ENCODE results near the gene PHF2.

Gene PHF2

GRCh38 chr9:93690618-93691017 lies 114.2 kb downstream of the PHF2 start:
- H3K9me3 ChIP-seq (ENCODE audit: insufficient read depth, low read length), result no peaks in the 10 kb centered on the region
- H3K4me2 ChIP-seq (ENCODE audit: low read depth, low read length, poor library complexity, severe bottlenecking), result no peak overlapping the region
- no peak overlapping the region for H3K27ac ChIP-seq (ENCODE audit: low read depth, low read length)
- H4K20me1 ChIP-seq (ENCODE audit: low read depth, low read length), result no peaks in the 10 kb centered on the region
- no peak overlapping the region for H2AFZ ChIP-seq (ENCODE audit: low read depth, low read length, severe bottlenecking)
- TF ChIP-seq CTCF (IDR thresholded peaks at IDR 0.05; ENCODE audit: insufficient read depth, low read length, poor library complexity, severe bottlenecking) (no peak), EZH2phosphoT487 (conservative IDR thresholded peaks at IDR 0.05; ENCODE audit: low read length) (no peak)
- H3K9ac ChIP-seq (ENCODE audit: low read length), result no peak overlapping the region
- no peaks in the 10 kb centered on the region for H3K27me3 ChIP-seq (ENCODE audit: low read length)
- H3K4me3 ChIP-seq (ENCODE audit: insufficient read depth, low read length, poor library complexity, severe bottlenecking), result no peak overlapping the region
- no peaks in the 10 kb centered on the region for H3K9me2 ChIP-seq (replicated peaks; ENCODE audit: insufficient read depth, low read length)
- no peaks in the 10 kb centered on the region for H3F3A ChIP-seq (ENCODE audit: insufficient read depth)
- no peaks in the 10 kb centered on the region for H3K36me3 ChIP-seq (ENCODE audit: low read length)
- no peaks in the 10 kb centered on the region for H3K79me2 ChIP-seq (ENCODE audit: insufficient read depth, low read length)

GRCh38 chr9:93693129-93693528 lies 116.7 kb downstream of the PHF2 start:
- H3K27ac ChIP-seq (ENCODE audit: low read depth, low read length), result no peak overlapping the region
- H3F3A ChIP-seq (ENCODE audit: insufficient read depth), result no peaks in the 10 kb centered on the region
- TF ChIP-seq CTCF (IDR thresholded peaks at IDR 0.05; ENCODE audit: insufficient read depth, low read length, poor library complexity, severe bottlenecking) (no peak), EZH2phosphoT487 (conservative IDR thresholded peaks at IDR 0.05; ENCODE audit: low read length) (no peak)
- H3K79me2 ChIP-seq (ENCODE audit: insufficient read depth, low read length), result no peaks in the 10 kb centered on the region
- H3K27me3 ChIP-seq (ENCODE audit: low read length), result no peaks in the 10 kb centered on the region
- no peak overlapping the region for H3K4me3 ChIP-seq (ENCODE audit: insufficient read depth, low read length, poor library complexity, severe bottlenecking)
- no peaks in the 10 kb centered on the region for H3K9me3 ChIP-seq (ENCODE audit: insufficient read depth, low read length)
- H2AFZ ChIP-seq (ENCODE audit: low read depth, low read length, severe bottlenecking), result no peak overlapping the region
- H3K4me2 ChIP-seq (ENCODE audit: low read depth, low read length, poor library complexity, severe bottlenecking), result no peak overlapping the region
- H4K20me1 ChIP-seq (ENCODE audit: low read depth, low read length), result no peaks in the 10 kb centered on the region
- H3K9me2 ChIP-seq (replicated peaks; ENCODE audit: insufficient read depth, low read length), result no peaks in the 10 kb centered on the region
- no peak overlapping the region for H3K9ac ChIP-seq (ENCODE audit: low read length)
- no peaks in the 10 kb centered on the region for H3K36me3 ChIP-seq (ENCODE audit: low read length)

- no peaks in the 10 kb centered on the region for H3K36me3 ChIP-seq (ENCODE audit: low read length)
- H3K9ac ChIP-seq (ENCODE audit: low read length), result no peak overlapping the region
- H3F3A ChIP-seq (ENCODE audit: insufficient read depth), result no peaks in the 10 kb centered on the region
- TF ChIP-seq CTCF (IDR thresholded peaks at IDR 0.05; ENCODE audit: insufficient read depth, low read length, poor library complexity, severe bottlenecking), result no peak
- no peak for TF ChIP-seq EZH2phosphoT487 (conservative IDR thresholded peaks at IDR 0.05; ENCODE audit: low read length)
- H3K9me2 ChIP-seq (replicated peaks; ENCODE audit: insufficient read depth, low read length), result no peaks in the 10 kb centered on the region
- H3K9me3 ChIP-seq (ENCODE audit: insufficient read depth, low read length), result no peaks in the 10 kb centered on the region
- H2AFZ ChIP-seq (ENCODE audit: low read depth, low read length, severe bottlenecking), result no peak overlapping the region
- no peak overlapping the region for H3K4me2 ChIP-seq (ENCODE audit: low read depth, low read length, poor library complexity, severe bottlenecking)
- H3K4me3 ChIP-seq (ENCODE audit: insufficient read depth, low read length, poor library complexity, severe bottlenecking), result no peak overlapping the region
- no peaks in the 10 kb centered on the region for H4K20me1 ChIP-seq (ENCODE audit: low read depth, low read length)
- no peaks in the 10 kb centered on the region for H3K79me2 ChIP-seq (ENCODE audit: insufficient read depth, low read length)
- H3K27me3 ChIP-seq (ENCODE audit: low read length), result no peaks in the 10 kb centered on the region
- no peak overlapping the region for H3K27ac ChIP-seq (ENCODE audit: low read depth, low read length)
These were observed 121.2 kb downstream of the PHF2 start for GRCh38 chr9:93697352-93698139.

All from SU-DHL-6 (cell line).